ENCODE measurements around the gene FZD10. TPM values are rescaled to one million over a fixed set of nuclear protein-coding genes. Genes with fewer than 3 reads are reported as not detected.

The FZD10 gene
- total RNA-seq, 1 donor from 2014 or later = 0.40 TPM

GRCh38 chr12:130156652-130157275 is 5.5 kb upstream of the FZD10 start:
- no peaks in the 10 kb centered on the region for H3K9me3 Mint-ChIP-seq (ENCODE audit: low read depth)
- H3K4me1 Mint-ChIP-seq (ENCODE audit: low read depth) = peaks cover 2% of the 10 kb centered on the region
- peaks cover 44% of the 10 kb centered on the region for H3K27me3 Mint-ChIP-seq (ENCODE audit: low read depth)
- no peak overlapping the region for H3K4me3 Mint-ChIP-seq (ENCODE audit: unreplicated experiment)
- no peak for DNase-seq (ENCODE audit: low spot score)
- no peaks in the 10 kb centered on the region for H3K36me3 Mint-ChIP-seq (ENCODE audit: low read depth)
- TF ChIP-seq, protein P1, sequence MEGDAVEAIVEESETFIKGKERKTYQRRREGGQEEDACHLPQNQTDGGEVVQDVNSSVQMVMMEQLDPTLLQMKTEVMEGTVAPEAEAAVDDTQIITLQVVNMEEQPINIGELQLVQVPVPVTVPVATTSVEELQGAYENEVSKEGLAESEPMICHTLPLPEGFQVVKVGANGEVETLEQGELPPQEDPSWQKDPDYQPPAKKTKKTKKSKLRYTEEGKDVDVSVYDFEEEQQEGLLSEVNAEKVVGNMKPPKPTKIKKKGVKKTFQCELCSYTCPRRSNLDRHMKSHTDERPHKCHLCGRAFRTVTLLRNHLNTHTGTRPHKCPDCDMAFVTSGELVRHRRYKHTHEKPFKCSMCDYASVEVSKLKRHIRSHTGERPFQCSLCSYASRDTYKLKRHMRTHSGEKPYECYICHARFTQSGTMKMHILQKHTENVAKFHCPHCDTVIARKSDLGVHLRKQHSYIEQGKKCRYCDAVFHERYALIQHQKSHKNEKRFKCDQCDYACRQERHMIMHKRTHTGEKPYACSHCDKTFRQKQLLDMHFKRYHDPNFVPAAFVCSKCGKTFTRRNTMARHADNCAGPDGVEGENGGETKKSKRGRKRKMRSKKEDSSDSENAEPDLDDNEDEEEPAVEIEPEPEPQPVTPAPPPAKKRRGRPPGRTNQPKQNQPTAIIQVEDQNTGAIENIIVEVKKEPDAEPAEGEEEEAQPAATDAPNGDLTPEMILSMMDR (IDR thresholded peaks at IDR 0.05) = no peak
- H3K27ac Mint-ChIP-seq (ENCODE audit: unreplicated experiment) = no peak overlapping the region

- Mint-ChIP-seq H3K27ac (ENCODE audit: unreplicated experiment) (no peak overlapping the region), H3K27me3 (ENCODE audit: low read depth) (peaks cover 40% of the 10 kb centered on the region), H3K9me3 (ENCODE audit: low read depth) (no peaks in the 10 kb centered on the region), H3K4me1 (ENCODE audit: low read depth) (peaks cover 5% of the 10 kb centered on the region), H3K36me3 (ENCODE audit: low read depth) (no peaks in the 10 kb centered on the region), H3K4me3 (ENCODE audit: unreplicated experiment) (no peak overlapping the region)
- DNase-seq (ENCODE audit: low spot score) = no peak
- TF ChIP-seq, protein P1 (IDR thresholded peaks at IDR 0.05) = no peak
These were observed 4.1 kb upstream of the FZD10 start for GRCh38 chr12:130157998-130158753.

DNA sequence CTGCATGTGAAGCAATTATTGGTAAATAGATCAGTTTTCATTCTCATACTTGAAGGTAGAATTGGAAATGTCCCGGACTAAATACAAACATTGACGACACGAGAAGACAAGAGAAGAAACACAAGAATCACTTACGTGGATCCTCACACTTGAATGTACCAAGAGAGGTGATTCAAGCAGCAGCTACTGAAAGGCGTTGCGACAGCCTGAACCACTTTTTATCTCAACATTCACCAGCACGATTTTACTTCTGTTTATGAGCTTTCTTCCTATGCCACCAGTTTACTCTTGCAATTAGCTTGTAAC is 3.6 kb upstream of the FZD10 start:
- TF ChIP-seq, protein P1 (IDR thresholded peaks at IDR 0.05) = no peak
- no peak overlapping the region for H3K27ac Mint-ChIP-seq (ENCODE audit: unreplicated experiment)
- H3K4me1 Mint-ChIP-seq (ENCODE audit: low read depth) = peaks cover 9% of the 10 kb centered on the region

GRCh38 chr12:130160306-130160705 is 2.0 kb upstream of the FZD10 start:
- Mint-ChIP-seq H3K36me3 (ENCODE audit: low read depth) (no peaks in the 10 kb centered on the region), H3K4me1 (ENCODE audit: low read depth) (peaks cover 9% of the 10 kb centered on the region), H3K9me3 (ENCODE audit: low read depth) (no peaks in the 10 kb centered on the region), H3K27ac (ENCODE audit: unreplicated experiment) (no peak overlapping the region), H3K27me3 (ENCODE audit: low read depth) (peaks cover 42% of the 10 kb centered on the region), H3K4me3 (ENCODE audit: unreplicated experiment) (no peak overlapping the region)
- TF ChIP-seq, protein P1 (IDR thresholded peaks at IDR 0.05) = no peak
- DNase-seq (ENCODE audit: low spot score) = no peak

More for the DNA sequence above, 3.6 kb upstream of the FZD10 start:
- H3K27me3 Mint-ChIP-seq (ENCODE audit: low read depth) = peaks cover 41% of the 10 kb centered on the region
- H3K36me3 Mint-ChIP-seq (ENCODE audit: low read depth) = no peaks in the 10 kb centered on the region
- DNase-seq (ENCODE audit: low spot score) = no peak
- no peaks in the 10 kb centered on the region for H3K9me3 Mint-ChIP-seq (ENCODE audit: low read depth)
- H3K4me3 Mint-ChIP-seq (ENCODE audit: unreplicated experiment) = no peak overlapping the region

GRCh38 chr12:130160711-130161231 is 1.5 kb upstream of the FZD10 start:
- H3K4me3 Mint-ChIP-seq (ENCODE audit: unreplicated experiment) = no peak overlapping the region

More at GRCh38 chr12:130160711-130161231, 1.5 kb upstream of the FZD10 start:
- Mint-ChIP-seq H3K27me3 (ENCODE audit: low read depth) (peaks cover 41% of the 10 kb centered on the region), H3K27ac (ENCODE audit: unreplicated experiment) (no peak overlapping the region), H3K36me3 (ENCODE audit: low read depth) (no peaks in the 10 kb centered on the region), H3K4me1 (ENCODE audit: low read depth) (peaks cover 9% of the 10 kb centered on the region), H3K9me3 (ENCODE audit: low read depth) (no peaks in the 10 kb centered on the region)
- DNase-seq (ENCODE audit: low spot score) = no peak
- TF ChIP-seq, protein P1 (IDR thresholded peaks at IDR 0.05) = no peak

Measured in chondrocyte (in vitro differentiated cells).